ENCODE measurements around the gene APBB2.

The APBB2 gene

DNA sequence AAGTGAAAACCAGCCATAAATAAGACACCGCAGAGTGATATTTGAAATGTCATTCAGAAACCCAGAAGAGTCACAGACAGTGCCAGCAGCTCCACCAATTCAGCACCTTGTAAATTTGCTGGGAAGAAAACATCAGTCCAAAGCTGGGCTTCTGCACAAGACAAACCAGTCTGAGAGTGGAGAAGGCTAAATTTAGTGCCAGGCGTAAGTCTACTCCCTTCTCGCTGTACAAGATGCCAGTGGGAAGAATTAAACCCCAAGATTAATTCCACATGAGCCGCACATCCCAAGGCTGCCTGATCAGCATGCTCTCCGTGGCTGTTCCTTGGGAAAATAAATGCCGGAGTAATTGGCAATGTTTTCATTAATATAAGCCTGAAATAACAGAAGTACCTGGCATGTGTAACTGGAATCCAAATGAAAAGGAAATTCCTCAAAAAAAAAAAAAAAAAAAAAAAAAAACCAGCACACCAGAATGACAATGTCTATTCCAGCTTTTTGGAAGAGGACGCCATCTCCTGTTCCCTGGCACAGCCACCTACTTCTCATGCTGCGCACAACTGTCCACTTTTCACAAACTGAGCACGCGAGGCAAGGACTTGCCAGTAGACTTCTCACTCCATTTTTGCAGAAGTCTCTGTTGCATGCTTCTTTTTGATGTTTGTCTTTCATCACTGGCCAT is 369.0 kb downstream of the APBB2 start:
- no peak for DNase-seq (ENCODE audit: low read depth)
- no peak overlapping the region for H3K4me3 ChIP-seq (ENCODE audit: low read length)
- TF ChIP-seq, protein P1, sequence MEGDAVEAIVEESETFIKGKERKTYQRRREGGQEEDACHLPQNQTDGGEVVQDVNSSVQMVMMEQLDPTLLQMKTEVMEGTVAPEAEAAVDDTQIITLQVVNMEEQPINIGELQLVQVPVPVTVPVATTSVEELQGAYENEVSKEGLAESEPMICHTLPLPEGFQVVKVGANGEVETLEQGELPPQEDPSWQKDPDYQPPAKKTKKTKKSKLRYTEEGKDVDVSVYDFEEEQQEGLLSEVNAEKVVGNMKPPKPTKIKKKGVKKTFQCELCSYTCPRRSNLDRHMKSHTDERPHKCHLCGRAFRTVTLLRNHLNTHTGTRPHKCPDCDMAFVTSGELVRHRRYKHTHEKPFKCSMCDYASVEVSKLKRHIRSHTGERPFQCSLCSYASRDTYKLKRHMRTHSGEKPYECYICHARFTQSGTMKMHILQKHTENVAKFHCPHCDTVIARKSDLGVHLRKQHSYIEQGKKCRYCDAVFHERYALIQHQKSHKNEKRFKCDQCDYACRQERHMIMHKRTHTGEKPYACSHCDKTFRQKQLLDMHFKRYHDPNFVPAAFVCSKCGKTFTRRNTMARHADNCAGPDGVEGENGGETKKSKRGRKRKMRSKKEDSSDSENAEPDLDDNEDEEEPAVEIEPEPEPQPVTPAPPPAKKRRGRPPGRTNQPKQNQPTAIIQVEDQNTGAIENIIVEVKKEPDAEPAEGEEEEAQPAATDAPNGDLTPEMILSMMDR (conservative IDR thresholded peaks at IDR 0.05; ENCODE audit: low read depth, low read length): no peak

DNA sequence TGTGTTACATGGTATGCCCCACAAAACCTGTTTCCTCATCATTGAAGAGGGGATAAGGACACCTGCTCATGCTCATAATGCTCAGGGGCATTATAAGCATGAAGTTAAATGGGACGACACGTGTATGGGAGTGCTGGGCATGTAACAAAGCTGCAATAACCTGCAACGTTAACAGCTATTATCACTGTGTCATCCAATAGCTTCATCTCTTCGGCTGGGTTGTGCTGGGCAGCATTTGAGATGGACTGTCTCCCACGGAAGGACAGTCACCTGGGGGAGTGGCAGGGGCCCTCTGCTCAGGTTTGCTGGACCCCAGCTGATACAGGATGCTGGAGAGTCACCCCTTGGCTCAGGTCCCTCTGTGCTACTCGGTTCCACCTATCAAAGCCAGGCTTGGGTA is 370.1 kb downstream of the APBB2 start:
- TF ChIP-seq, protein P1 (conservative IDR thresholded peaks at IDR 0.05; ENCODE audit: low read depth, low read length): no peak
- no peak overlapping the region for H3K4me3 ChIP-seq (ENCODE audit: low read length)
- DNase-seq (ENCODE audit: low read depth): no peak

DNA sequence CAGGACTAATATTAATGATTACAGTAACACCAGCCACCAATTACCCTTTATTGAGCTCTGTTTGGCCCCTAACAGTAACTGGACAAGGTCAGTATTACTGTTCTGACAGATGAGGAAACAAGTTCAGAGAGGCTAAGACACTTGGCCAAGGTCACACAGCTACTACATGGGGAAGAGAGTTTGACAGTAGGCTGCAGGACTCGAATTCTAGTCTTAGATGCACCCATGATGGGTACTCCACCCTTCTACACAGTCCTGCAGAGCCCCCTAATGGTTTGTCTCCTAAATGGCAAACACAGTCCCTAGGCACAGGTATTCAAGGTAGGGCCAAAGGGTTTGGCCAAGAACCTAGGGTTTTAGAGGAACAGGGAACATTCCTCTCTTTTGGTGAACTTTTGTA is 370.6 kb downstream of the APBB2 start:
- TF ChIP-seq, protein P1 (conservative IDR thresholded peaks at IDR 0.05; ENCODE audit: low read depth, low read length): peak; percentile 10
- no peak for DNase-seq (ENCODE audit: low read depth)

DNA sequence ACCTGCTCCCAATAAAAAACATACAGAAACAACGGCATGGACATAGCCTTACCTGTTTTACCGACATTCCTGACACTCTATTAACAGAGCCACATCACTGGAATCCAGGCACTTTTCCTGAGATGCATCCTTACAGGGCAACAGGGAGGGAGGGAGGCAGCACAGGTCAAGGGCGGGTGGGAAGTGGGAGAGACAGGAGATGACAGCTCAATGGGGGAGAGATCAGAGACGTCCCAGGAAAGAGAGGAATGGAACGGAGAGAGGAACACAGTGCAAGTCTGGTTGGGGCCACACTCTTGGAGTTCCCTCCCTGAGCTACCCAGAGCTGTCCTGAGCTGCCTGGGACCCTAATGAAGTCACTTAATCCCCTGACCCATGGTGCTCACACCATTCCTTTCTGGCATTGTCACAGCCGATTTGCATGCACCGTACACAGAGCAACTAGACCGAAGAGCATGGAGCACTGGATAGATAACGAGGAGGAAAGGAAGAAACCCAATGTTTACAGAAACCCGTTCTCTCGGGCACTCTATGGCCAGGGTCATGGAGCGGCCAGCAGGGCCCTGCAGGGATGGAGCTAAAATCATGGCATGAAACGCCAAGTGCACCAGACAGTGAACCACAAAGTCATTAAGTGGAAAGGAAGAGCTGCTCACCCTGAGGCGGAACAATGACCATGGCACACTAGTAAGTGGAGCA is 371.5 kb downstream of the APBB2 start:
- no peak overlapping the region for H3K4me3 ChIP-seq (ENCODE audit: low read length)
- TF ChIP-seq, protein P1 (conservative IDR thresholded peaks at IDR 0.05; ENCODE audit: low read depth, low read length): no peak
- DNase-seq (ENCODE audit: low read depth): no peak

More for the DNA sequence above, 370.6 kb downstream of the APBB2 start:
- H3K4me3 ChIP-seq (ENCODE audit: low read length): no peak overlapping the region

DNA sequence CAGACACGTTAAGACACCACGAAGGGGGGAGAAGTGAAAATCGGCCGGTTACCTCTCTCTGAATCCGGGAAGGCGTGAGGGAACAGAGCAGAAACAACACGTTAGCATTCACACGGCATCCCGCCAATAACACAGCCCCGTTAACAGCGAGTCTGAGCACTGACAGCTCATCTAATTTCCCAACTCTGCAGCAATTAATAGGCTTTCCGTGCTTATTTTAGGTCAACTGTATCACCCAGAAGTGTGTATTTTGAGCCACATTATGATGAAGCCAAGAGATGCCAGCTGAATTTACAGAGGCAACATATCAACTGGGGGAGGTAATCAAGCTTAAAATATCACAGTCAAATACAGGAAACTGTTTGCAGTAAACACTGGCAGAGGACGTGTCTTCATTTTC is 372.0 kb downstream of the APBB2 start:
- no peak overlapping the region for H3K4me3 ChIP-seq (ENCODE audit: low read length)
- no peak for DNase-seq (ENCODE audit: low read depth)
- TF ChIP-seq, protein P1 (conservative IDR thresholded peaks at IDR 0.05; ENCODE audit: low read depth, low read length): no peak

DNA sequence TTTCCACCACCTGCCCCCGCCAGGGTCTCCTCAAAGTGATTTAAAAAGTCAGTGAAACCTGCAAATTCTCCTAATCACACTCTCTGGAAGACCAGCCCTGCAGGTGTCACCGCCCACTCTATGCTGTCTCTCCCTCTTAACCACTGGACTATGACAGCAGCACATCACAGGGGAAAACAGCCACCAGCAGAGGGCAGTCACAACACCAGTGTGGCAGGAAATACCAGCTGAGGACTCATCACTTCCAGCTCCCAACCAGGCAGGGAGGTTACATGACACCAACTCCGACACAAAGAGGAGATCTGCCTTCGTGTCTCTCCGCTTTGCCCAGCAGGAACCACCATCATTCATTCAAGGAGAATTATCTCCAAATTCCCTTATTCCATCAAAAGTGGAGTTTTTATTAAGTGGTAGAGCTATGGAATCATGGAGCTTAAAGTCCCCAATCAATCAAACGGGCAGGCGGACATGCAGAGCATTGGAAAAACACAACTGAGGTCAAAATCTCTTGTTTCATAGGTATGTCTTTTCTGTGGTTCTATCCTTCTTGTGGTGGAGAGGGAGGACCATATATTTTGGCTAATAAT is 373.3 kb downstream of the APBB2 start:
- no peak for DNase-seq (ENCODE audit: low read depth)
- TF ChIP-seq, protein P1 (conservative IDR thresholded peaks at IDR 0.05; ENCODE audit: low read depth, low read length): peak; percentile 88
- H3K4me3 ChIP-seq (ENCODE audit: low read length): no peak overlapping the region

All from retinal pigment epithelial cell (primary cell).